ENCODE data around the gene NEIL1. TPM values are rescaled to one million over a fixed set of nuclear protein-coding genes. Genes with fewer than 3 reads are reported as not detected.

The NEIL1 gene
- total RNA-seq, 2 experiments from 2014 or later, result 11.6 to 11.7 TPM

- Mint-ChIP-seq H3K9me3 (no peaks in the 10 kb centered on the region), H3K27me3 (no peaks in the 10 kb centered on the region), H3K36me3 (ENCODE audit: low read depth) (peaks cover 38% of the 10 kb centered on the region), H3K27ac (peak within 1 kb of the TSS; percentile 94), H3K4me3 (peak within 1 kb of the TSS; percentile 92), H3K4me1 (ENCODE audit: low read depth) (peaks cover 23% of the 10 kb centered on the region)
- DNase-seq (peak; percentile 96), ATAC-seq (peak; percentile 95)
- TF ChIP-seq, protein P1, sequence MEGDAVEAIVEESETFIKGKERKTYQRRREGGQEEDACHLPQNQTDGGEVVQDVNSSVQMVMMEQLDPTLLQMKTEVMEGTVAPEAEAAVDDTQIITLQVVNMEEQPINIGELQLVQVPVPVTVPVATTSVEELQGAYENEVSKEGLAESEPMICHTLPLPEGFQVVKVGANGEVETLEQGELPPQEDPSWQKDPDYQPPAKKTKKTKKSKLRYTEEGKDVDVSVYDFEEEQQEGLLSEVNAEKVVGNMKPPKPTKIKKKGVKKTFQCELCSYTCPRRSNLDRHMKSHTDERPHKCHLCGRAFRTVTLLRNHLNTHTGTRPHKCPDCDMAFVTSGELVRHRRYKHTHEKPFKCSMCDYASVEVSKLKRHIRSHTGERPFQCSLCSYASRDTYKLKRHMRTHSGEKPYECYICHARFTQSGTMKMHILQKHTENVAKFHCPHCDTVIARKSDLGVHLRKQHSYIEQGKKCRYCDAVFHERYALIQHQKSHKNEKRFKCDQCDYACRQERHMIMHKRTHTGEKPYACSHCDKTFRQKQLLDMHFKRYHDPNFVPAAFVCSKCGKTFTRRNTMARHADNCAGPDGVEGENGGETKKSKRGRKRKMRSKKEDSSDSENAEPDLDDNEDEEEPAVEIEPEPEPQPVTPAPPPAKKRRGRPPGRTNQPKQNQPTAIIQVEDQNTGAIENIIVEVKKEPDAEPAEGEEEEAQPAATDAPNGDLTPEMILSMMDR (IDR thresholded peaks at IDR 0.05), result no peak
- intact Hi-C loops (cut with micrococcal nuclease), result loop anchor here (5.0 to 10.0 kb wide), 2 partner anchors 84 to 277 kb away; partner anchors contain the start of genes IMP3, SIN3A and SNX33
- POLR2A ChIA-PET, result interaction anchor here (0.6 to 6.2 kb wide), 28 partner anchors 9 to 1537 kb away, joined by 3 to 81 read pairs (median 5); partner anchors contain the start of genes IMP3, NEIL1, SIN3A and SNX33
- CTCF ChIA-PET, result interaction anchor here (0.6 to 4.0 kb wide), 39 partner anchors 9 to 411 kb away, joined by 3 to 37 read pairs (median 4); partner anchors contain the start of genes IMP3, NEIL1, PPCDC and PTPN9
Measured at GRCh38 chr15:75367913-75368688, 21.3 kb downstream of the NEIL1 start, which contains the start of gene MAN2C1. TSS of gene MAN2C1 (minus strand) at chr15:75368607. CDS start at chr15:75368583, 24 bp downstream.

DNA sequence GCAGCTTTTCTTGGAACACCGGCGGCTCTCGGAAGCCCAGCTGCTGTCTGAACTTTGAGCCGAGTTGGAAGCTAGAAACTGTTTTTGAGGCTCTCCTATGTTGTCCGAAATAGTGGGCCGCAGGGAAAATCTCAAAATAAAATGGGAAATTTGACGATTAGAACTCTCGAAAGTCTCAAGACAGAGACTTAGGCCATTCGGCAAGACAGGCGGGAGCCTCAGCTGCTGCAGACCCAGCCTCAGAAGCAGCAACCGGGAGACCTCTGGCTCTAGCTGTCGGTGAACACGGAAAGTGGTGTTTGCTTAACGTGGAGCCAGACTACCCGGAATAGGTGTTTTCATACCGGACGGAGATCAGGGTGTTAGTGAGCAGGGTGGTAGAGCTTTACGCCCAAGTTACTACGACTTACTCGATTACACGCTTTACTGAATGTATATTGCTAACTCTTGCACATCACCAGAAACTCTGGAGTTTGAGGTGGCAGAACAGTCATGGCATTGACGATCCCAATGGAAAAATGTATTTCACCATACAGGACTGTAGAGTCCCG lies 21.9 kb downstream of the NEIL1 start:
- ATAC-seq (no peak), DNase-seq (peak; percentile 32)
- Mint-ChIP-seq H3K4me3 (peak overlapping the region; percentile 92), H3K4me1 (ENCODE audit: low read depth) (peaks cover 23% of the 10 kb centered on the region), H3K36me3 (ENCODE audit: low read depth) (peaks cover 42% of the 10 kb centered on the region), H3K27ac (peak overlapping the region; percentile 94), H3K27me3 (no peaks in the 10 kb centered on the region), H3K9me3 (no peaks in the 10 kb centered on the region)
- TF ChIP-seq, protein P1 (IDR thresholded peaks at IDR 0.05), result no peak
- intact Hi-C loops (cut with micrococcal nuclease), result loop anchor here (5.0 to 10.0 kb wide), 2 partner anchors 84 to 276 kb away; partner anchors contain the start of genes IMP3, SIN3A and SNX33
- ChIA-PET CTCF (interaction anchor here (1.2 to 4.0 kb wide), 17 partner anchors 10 to 315 kb away, joined by 3 to 37 read pairs (median 12); partner anchors contain the start of genes IMP3, PTPN9, SIN3A and SNX33), POLR2A (interaction anchor here (0.7 to 6.2 kb wide), 20 partner anchors 8 to 458 kb away, joined by 3 to 81 read pairs (median 7); partner anchors contain the start of genes IMP3, NEIL1, SIN3A and SNX33)

DNA sequence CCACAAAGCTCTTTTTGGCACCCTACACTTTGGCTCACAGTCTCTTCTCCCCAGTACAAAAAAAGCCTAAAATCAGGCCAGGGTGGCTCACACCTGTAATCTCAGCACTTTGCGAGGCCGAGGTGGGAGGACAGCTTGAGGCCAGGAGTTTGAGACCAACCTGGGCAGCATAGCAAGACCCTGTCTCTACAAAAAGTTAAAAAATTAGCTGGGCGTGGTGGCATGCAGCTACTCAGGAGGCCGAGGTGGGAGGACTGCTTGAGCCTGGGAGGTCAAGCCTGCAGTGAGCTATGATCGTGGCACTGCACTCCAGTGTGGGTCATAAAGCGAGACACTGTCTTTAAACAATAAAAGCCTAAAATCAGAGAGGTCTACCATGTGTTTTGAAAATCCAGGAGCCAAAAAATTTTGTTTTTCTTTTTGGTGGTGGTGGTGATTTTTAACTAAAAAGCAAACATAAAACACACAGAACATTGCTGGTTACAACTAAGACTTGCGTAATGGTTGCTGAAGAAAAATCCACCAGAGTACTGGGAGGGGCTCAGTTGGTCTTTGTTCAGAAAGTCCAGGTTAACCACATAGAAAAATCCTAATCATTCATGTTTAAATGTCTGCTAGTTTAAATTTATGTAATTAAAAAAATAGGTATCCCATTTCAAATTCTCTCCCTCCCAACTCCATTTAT lies 23.2 kb downstream of the NEIL1 start:
- CTCF ChIA-PET, result interaction anchor here (0.6 to 3.3 kb wide), 4 partner anchors 18 to 270 kb away, joined by 3 to 25 read pairs (median 3); partner anchors contain the start of gene IMP3
- Mint-ChIP-seq H3K4me3 (peak overlapping the region; percentile 92), H3K27me3 (no peaks in the 10 kb centered on the region), H3K36me3 (ENCODE audit: low read depth) (peaks cover 45% of the 10 kb centered on the region), H3K9me3 (no peaks in the 10 kb centered on the region), H3K27ac (peak overlapping the region; percentile 94), H3K4me1 (ENCODE audit: low read depth) (peaks cover 23% of the 10 kb centered on the region)
- ATAC-seq, result no peak
- TF ChIP-seq, protein P1 (IDR thresholded peaks at IDR 0.05), result no peak
- DNase-seq, result no peak
- POLR2A ChIA-PET, result interaction anchor here (1.3 to 6.2 kb wide), 4 partner anchors 18 to 85 kb away, joined by 3 to 81 read pairs (median 18); partner anchors contain the start of gene NEIL1
- intact Hi-C loops (cut with micrococcal nuclease), result loop anchor here (5.0 to 10.0 kb wide), 2 partner anchors 82 to 275 kb away; partner anchors contain the start of genes IMP3, SIN3A and SNX33

DNA sequence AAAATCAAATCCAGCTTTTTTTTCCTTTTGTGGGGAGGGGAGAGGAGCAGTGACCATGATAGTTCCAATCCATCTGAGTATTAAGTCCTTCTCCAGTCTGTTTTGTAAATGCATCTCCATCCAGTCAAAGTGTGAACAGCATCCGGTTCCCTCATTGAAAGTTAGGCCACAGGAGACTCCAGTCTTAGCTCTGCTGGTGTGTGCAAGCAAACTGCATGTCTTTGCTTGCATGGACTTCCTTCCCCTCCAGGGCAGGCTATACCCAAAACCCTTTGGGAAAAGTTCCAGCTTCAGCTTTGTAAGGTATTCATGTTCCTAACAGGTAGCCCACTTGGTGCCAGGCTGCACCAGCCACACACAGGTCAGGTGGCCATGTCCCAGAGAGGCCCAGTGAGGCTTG lies 24.6 kb downstream of the NEIL1 start:
- ATAC-seq (no peak), DNase-seq (no peak)
- H3K36me3 Mint-ChIP-seq (ENCODE audit: low read depth), result peaks cover 50% of the 10 kb centered on the region
- ChIA-PET CTCF (interaction anchor here (1.0 kb wide), 1 partner anchor 270 kb away, joined by 3 read pairs; no protein-coding TSS in a partner anchor), POLR2A (interaction anchor here (0.7 to 6.2 kb wide), 5 partner anchors 12 to 269 kb away, joined by 3 to 81 read pairs (median 3); partner anchors contain the start of genes NEIL1 and SNUPN)
- peak overlapping the region; percentile 44 for H3K27ac Mint-ChIP-seq
- no peak overlapping the region for H3K4me3 Mint-ChIP-seq
- H3K9me3 Mint-ChIP-seq, result no peaks in the 10 kb centered on the region
- TF ChIP-seq, protein P1 (IDR thresholded peaks at IDR 0.05), result no peak
- intact Hi-C loops (cut with micrococcal nuclease), result no loop called here
- no peaks in the 10 kb centered on the region for H3K27me3 Mint-ChIP-seq
- peaks cover 23% of the 10 kb centered on the region for H3K4me1 Mint-ChIP-seq (ENCODE audit: low read depth)

Measured in activated CD8-positive, alpha-beta T cell treated with anti-CD3 and anti-CD28 coated beads for 36 hours (primary cell).